ENCODE measurements around the gene IL1R2. TPM values are rescaled to one million over a fixed set of nuclear protein-coding genes. Genes with fewer than 3 reads are reported as not detected.
A peak's percentile ranks its signal among the peaks of the same experiment; 100 is the strongest.

IL1R2 gene
- total and polyA plus RNA-seq, 3 donors from 2014 or later, result 2.2 to 3.7 (median 2.7) TPM

- peaks cover 43% of the 10 kb centered on the region for H3K4me1 ChIP-seq
- H3K4me3 ChIP-seq, result no peak overlapping the region
- no peaks in the 10 kb centered on the region for H3K36me3 ChIP-seq (ENCODE audit: low read depth, missing control alignments)
- no peaks in the 10 kb centered on the region for H3K27me3 ChIP-seq
- 84 to 98% methylated on average over 3 of the region's 3 CpGs for WGBS, 2 donors
- H3K9me3 ChIP-seq, result no peaks in the 10 kb centered on the region
- intact Hi-C loops (cut with DNase I; ENCODE audit: low total_unique reads), result no loop called here
- no peak for TF ChIP-seq POLR2A (IDR thresholded peaks at IDR 0.05)
- TF ChIP-seq, protein P1, sequence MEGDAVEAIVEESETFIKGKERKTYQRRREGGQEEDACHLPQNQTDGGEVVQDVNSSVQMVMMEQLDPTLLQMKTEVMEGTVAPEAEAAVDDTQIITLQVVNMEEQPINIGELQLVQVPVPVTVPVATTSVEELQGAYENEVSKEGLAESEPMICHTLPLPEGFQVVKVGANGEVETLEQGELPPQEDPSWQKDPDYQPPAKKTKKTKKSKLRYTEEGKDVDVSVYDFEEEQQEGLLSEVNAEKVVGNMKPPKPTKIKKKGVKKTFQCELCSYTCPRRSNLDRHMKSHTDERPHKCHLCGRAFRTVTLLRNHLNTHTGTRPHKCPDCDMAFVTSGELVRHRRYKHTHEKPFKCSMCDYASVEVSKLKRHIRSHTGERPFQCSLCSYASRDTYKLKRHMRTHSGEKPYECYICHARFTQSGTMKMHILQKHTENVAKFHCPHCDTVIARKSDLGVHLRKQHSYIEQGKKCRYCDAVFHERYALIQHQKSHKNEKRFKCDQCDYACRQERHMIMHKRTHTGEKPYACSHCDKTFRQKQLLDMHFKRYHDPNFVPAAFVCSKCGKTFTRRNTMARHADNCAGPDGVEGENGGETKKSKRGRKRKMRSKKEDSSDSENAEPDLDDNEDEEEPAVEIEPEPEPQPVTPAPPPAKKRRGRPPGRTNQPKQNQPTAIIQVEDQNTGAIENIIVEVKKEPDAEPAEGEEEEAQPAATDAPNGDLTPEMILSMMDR (IDR thresholded peaks at IDR 0.05), result no peak
- DNase-seq, result no peak
- peak overlapping the region in 1 of 2 donors; percentile 36 for H3K27ac ChIP-seq
Observed at GRCh38 chr2:102056079-102056581, 64.4 kb downstream of the IL1R2 start.

DNA sequence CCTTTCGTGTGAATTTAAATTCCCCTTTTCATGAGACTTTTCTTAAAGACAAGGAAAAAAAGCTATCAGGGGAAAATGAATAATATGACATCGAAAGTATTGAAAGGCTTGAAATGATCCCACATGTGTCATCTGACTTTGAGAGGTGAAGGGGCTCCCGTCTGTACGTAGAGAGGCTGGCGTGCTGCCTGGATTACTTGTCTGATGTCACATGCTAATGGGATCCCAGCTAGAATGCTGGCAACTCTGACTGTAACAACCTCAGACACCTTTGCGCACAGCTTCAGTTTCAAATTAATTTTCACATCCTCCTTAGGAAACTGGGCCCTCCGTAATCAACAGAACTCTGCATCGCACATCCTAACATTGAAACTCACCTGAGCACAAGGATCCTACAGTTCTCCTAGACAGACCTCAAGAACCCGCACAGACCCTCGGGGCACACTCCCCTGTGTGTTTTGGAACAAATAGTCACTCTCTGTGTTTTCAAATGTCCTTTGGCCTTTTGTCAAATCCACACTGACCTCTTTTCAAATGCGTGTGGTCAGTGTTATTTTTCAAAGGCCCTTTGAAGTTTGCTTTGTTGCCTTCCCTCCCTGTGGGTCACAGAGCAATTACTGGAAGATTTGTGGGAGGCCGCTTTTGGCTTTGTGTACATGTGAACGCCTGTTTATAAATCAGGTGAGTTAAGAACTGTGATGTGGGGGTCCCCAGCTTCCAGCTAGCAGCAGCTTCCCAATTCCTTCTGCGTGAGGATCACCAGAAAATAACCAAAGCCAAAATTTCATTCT is 65.9 kb downstream of the IL1R2 start:
- TF ChIP-seq POLR2A (IDR thresholded peaks at IDR 0.05), result no peak
- TF ChIP-seq, protein P1 (IDR thresholded peaks at IDR 0.05), result no peak
- DNase-seq, result peak; percentile 80
- WGBS, 2 donors, result 50 to 73% methylated on average over 14 of the region's 14 CpGs

DNA sequence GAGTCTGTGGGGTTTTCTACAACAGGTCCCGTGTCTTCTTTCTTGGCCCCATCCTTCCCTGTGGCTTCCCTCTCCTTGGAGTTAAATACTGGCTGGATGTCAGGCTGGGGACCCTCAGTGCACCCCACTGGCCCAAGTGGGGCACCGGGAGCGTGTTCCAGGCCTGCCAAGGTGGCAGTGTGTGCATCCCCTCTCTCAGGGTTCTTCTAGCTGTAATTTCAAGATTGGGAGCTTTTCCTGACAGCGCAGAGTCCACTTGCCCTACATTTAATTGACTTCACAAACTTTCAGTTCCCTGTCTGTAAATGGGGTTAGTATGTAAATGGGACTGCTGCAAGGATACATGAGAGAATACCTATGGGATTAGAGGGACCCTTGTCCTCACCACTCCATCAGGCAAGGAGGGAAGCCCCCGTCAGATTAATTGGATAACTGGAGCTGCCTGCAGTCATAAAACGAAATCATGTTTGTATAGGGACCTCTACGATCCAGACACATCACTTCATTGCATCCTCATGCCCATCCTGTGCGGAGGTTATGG is 66.6 kb downstream of the IL1R2 start:
- H3K27ac ChIP-seq, result peak overlapping the region; percentile 67 to 70
- H3K4me1 ChIP-seq, result peaks cover 56% of the 10 kb centered on the region
- TF ChIP-seq POLR2A (IDR thresholded peaks at IDR 0.05), result no peak
- TF ChIP-seq, protein P1 (IDR thresholded peaks at IDR 0.05), result no peak
- H3K9me3 ChIP-seq, result no peaks in the 10 kb centered on the region
- H3K4me3 ChIP-seq, result no peak overlapping the region
- H3K36me3 ChIP-seq (ENCODE audit: low read depth, missing control alignments), result no peaks in the 10 kb centered on the region
- no peak for DNase-seq
- intact Hi-C loops (cut with DNase I; ENCODE audit: low total_unique reads), result no loop called here
- WGBS, 2 donors, result 78 to 90% methylated on average over 8 of the region's 8 CpGs
- no peaks in the 10 kb centered on the region for H3K27me3 ChIP-seq

More for the DNA sequence above, 65.9 kb downstream of the IL1R2 start:
- Histone ChIP-seq H3K36me3 (ENCODE audit: low read depth, missing control alignments) (no peaks in the 10 kb centered on the region), H3K9me3 (no peaks in the 10 kb centered on the region), H3K4me1 (peaks cover 50% of the 10 kb centered on the region), H3K4me3 (no peak overlapping the region), H3K27ac (peak overlapping the region; percentile 67 to 70), H3K27me3 (no peaks in the 10 kb centered on the region)
- intact Hi-C loops (cut with DNase I; ENCODE audit: low total_unique reads), result no loop called here

GRCh38 chr2:102059151-102059550 is 67.4 kb downstream of the IL1R2 start:
- Histone ChIP-seq H3K4me3 (no peak overlapping the region), H3K27ac (peak overlapping the region; percentile 67 to 70), H3K4me1 (peaks cover 63% of the 10 kb centered on the region), H3K36me3 (ENCODE audit: low read depth, missing control alignments) (no peaks in the 10 kb centered on the region), H3K27me3 (no peaks in the 10 kb centered on the region), H3K9me3 (no peaks in the 10 kb centered on the region)
- no peak for TF ChIP-seq POLR2A (IDR thresholded peaks at IDR 0.05)
- TF ChIP-seq, protein P1 (IDR thresholded peaks at IDR 0.05), result no peak
- intact Hi-C loops (cut with DNase I; ENCODE audit: low total_unique reads), result no loop called here
- DNase-seq, result no peak
- WGBS, 2 donors, result 42 to 80% methylated on average over 1 of the region's 1 CpG

Measured in testis (tissue), 3 donors.